Prostate gland (tissue), 2 donors: ENCODE results near the gene SLC35F5.

ENCODE experiments used
- CTCF ChIP-seq, 4 experiments: fragments of 200-600 bp in 2 of 4; fragments of 450-650 bp in 2 of 4; sonication (generic) in 2 of 4; IDR thresholded peaks; 1 replicate in 3 of 4; 2 replicates in 1 of 4; pipeline ENCODE4 v1.5.1; 2016 to 2019; ENCODE audit warnings: antibody characterized with exemption in 4 of 4, mild to moderate bottlenecking in 2 of 4, moderate library complexity in 2 of 4
- POLR2A ChIP-seq: fragments of 450-650 bp; IDR thresholded peaks from one replicate; pipeline ENCODE4 v1.6.1; 2016; ENCODE audit warnings: antibody characterized with exemption, mild to moderate bottlenecking
- POLR2AphosphoS5 ChIP-seq: sonication (generic); formaldehyde crosslinking; IDR thresholded peaks from one replicate; pipeline ENCODE4 v1.6.1; 2017; ENCODE audit warnings: antibody characterized with exemption

- TF ChIP-seq CTCF (IDR thresholded peaks at IDR 0.05) (no peak), POLR2A (no peak), POLR2AphosphoS5 (no peak)
Measured at GRCh38 chr2:113769555-113769954, 13.1 kb upstream of the SLC35F5 start.
